HepG2 (cell line): ENCODE data around the gene SVOP. TPM values are rescaled to one million over a fixed set of nuclear protein-coding genes. Genes with fewer than 3 reads are reported as not detected.

Experiments
- ATAC-seq: fragments of 200-7000 bp; cut with Tn5 transposase; 3 replicates; pipeline ENCODE4 v1.9.1; 2020; ENCODE audit warnings: mild to moderate bottlenecking, moderate library complexity
- BruUV-seq: library from RNA; stranded (reverse); fragments of 400-500 nt; replicated peaks from 2 replicates; lab custom pipeline; 2021; lab: Mats Ljungman, UMichigan
- CTCF ChIA-PET: fragments of 300-600 bp; formaldehyde crosslinking; extraction: SDS; loops from one replicate; lab custom pipeline; 2021; ENCODE audit warnings: low total read pairs, inconsistent platforms, low intra/inter-chr PET ratio; lab: Yijun Ruan, JAX
- POLR2A ChIA-PET: fragments of 350-600 bp; sonication (Branson Sonifier 250); formaldehyde crosslinking; loops from one replicate; lab custom pipeline; 2020; ENCODE audit warnings: antibody characterized with exemption, inconsistent platforms; lab: Yijun Ruan, JAX
- DNase-seq: peaks from one replicate; pipeline ENCODE4 v3.0.0-alpha.2; 2015; ENCODE audit warnings: low spot score
- FAIRE-seq: peaks from 3 replicates; lab custom pipeline; 2011; peaks lifted over from hg19 to GRCh38; lab: Jason Lieb, UNC
- H2AFZ ChIP-seq: one replicate; pipeline ENCODE4 v1.6.1; 2011; ENCODE audit warnings: low read length, inconsistent platforms
- H3K27ac ChIP-seq: fragments of 300-600 bp; 3 replicates; pipeline ENCODE4 v1.8.0; 2011; ENCODE audit warnings: mixed run types, mild to moderate bottlenecking, mixed read lengths, low read length, inconsistent platforms; ENCODE audit not compliant: insufficient read depth; ENCODE audit errors: extremely low read length
- H3K27me3 ChIP-seq, 2 experiments: fragments of 200-600 bp in 1 of 2; 2 replicates in 1 of 2; 3 replicates in 1 of 2; pipeline versions ENCODE4 v1.6.0 to v1.8.0; 2011; ENCODE audit warnings: low read length in 2 of 2, mild to moderate bottlenecking in 2 of 2, moderate library complexity in 2 of 2, inconsistent platforms in 1 of 2; ENCODE audit not compliant: insufficient read depth in 2 of 2, control insufficient read depth in 1 of 2
- H3K36me3 ChIP-seq, 2 experiments: fragments of 200-600 bp in 1 of 2; replicated peaks in 1 of 2; 2 replicates in 1 of 2; 3 replicates in 1 of 2; pipeline versions ENCODE4 v1.5.1 to v1.8.0; 2011; ENCODE audit warnings: low read length in 2 of 2, inconsistent platforms in 1 of 2; ENCODE audit not compliant: insufficient read depth in 2 of 2, control insufficient read depth in 1 of 2
- H3K4me1 ChIP-seq: 2 replicates; pipeline ENCODE4 v1.5.1; 2012; ENCODE audit warnings: low read length, inconsistent platforms; ENCODE audit not compliant: insufficient read depth
- H3K4me2 ChIP-seq: 2 replicates; pipeline ENCODE4 v1.6.0; 2011; ENCODE audit warnings: low read depth, low read length, inconsistent platforms
- H3K4me3 ChIP-seq, 3 experiments: fragments of 200-600 bp in 1 of 3; sonication (generic), shearing (Covaris generic) in 1 of 3; replicated peaks in 1 of 3; 2 replicates each; pipeline ENCODE4 v1.5.1; 2011 to 2016; ENCODE audit warnings: low read length in 3 of 3, inconsistent platforms in 2 of 3, low read depth in 2 of 3, mild to moderate bottlenecking in 2 of 3, control low read depth in 1 of 3, mixed read lengths in 1 of 3; ENCODE audit not compliant: insufficient read depth in 1 of 3
- H3K79me2 ChIP-seq: one replicate; pipeline ENCODE4 v1.6.1; 2011; ENCODE audit warnings: low read length, inconsistent platforms; ENCODE audit not compliant: insufficient read depth
- H3K9ac ChIP-seq: 2 replicates; pipeline ENCODE4 v1.6.0; 2011; ENCODE audit warnings: mild to moderate bottlenecking, low read depth, low read length, inconsistent platforms; ENCODE audit not compliant: insufficient read depth
- H3K9me3 ChIP-seq: 2 replicates; pipeline ENCODE4 v1.5.1; 2012; ENCODE audit warnings: mild to moderate bottlenecking, low read length
- H4K20me1 ChIP-seq: 2 replicates; pipeline ENCODE4 v1.6.0; 2011; ENCODE audit warnings: inconsistent platforms, mild to moderate bottlenecking, low read length, moderate library complexity; ENCODE audit not compliant: insufficient read depth
- CEBPB ChIP-seq: IDR thresholded peaks from 2 replicates; pipeline ENCODE4 v1.6.1; 2011; ENCODE audit warnings: low read depth, low read length, improper control_type of control experiment, borderline replicate concordance
- IRF2 ChIP-seq: IDR thresholded peaks from 2 replicates; pipeline ENCODE4 v1.6.1; 2018; ENCODE audit warnings: missing genetic modification reagents, missing compliant biosample characterization
- ISL2 ChIP-seq: sonication (generic); formaldehyde crosslinking; IDR thresholded peaks from 2 replicates; pipeline ENCODE4 v1.5.0; 2020; ENCODE audit warnings: missing genetic modification reagents
- MEF2D ChIP-seq: sonication (generic); formaldehyde crosslinking; IDR thresholded peaks from 2 replicates; pipeline ENCODE4 v1.5.1; 2020; ENCODE audit warnings: mild to moderate bottlenecking, missing genetic modification reagents
- NRL ChIP-seq: sonication (generic); formaldehyde crosslinking; IDR thresholded peaks from 2 replicates; pipeline ENCODE4 v1.5.0; 2020; ENCODE audit warnings: missing genetic modification reagents, mild to moderate bottlenecking, moderate library complexity, borderline replicate concordance
- PLRG1 ChIP-seq: fragments of 450-650 bp; conservative IDR thresholded peaks from 2 replicates; pipeline ENCODE4 v1.6.1; 2016
- SMARCC2 ChIP-seq: fragments of 450-650 bp; IDR thresholded peaks from 2 replicates; pipeline ENCODE4 v1.6.1; 2017; ENCODE audit warnings: antibody characterized with exemption, mild to moderate bottlenecking
- ZFP90 ChIP-seq: sonication (generic); formaldehyde crosslinking; IDR thresholded peaks from 2 replicates; pipeline ENCODE4 v1.8.0; 2022; ENCODE audit warnings: missing genetic modification reagents, mild to moderate bottlenecking, inconsistent platforms, borderline replicate concordance
- ZNF292 ChIP-seq: sonication (generic); formaldehyde crosslinking; IDR thresholded peaks from 2 replicates; pipeline ENCODE4 v1.8.1; 2022; ENCODE audit warnings: mild to moderate bottlenecking, low read depth, missing genetic modification reagents, borderline replicate concordance
- ZNF557 ChIP-seq: sonication (generic); formaldehyde crosslinking; IDR thresholded peaks from 2 replicates; pipeline ENCODE4 v1.4.0; 2020; ENCODE audit warnings: missing genetic modification reagents
- ZNF737 ChIP-seq: sonication (generic); formaldehyde crosslinking; IDR thresholded peaks from 2 replicates; pipeline ENCODE4 v1.5.0; 2020; ENCODE audit warnings: missing genetic modification reagents, mild to moderate bottlenecking, borderline replicate concordance
- ZNF740 ChIP-seq: sonication (generic); formaldehyde crosslinking; IDR thresholded peaks from 2 replicates; pipeline ENCODE4 v1.4.0; 2020; ENCODE audit warnings: missing genetic modification reagents
- ZNF761 ChIP-seq: sonication (generic); formaldehyde crosslinking; conservative IDR thresholded peaks from 2 replicates; pipeline ENCODE4 v1.4.0; 2020; ENCODE audit warnings: mild to moderate bottlenecking, missing genetic modification reagents
- WGBS: methylation state at CpG from one replicate; pipeline ENCODE4 v1.1.6; 2017; ENCODE audit warnings: low lambda C conversion rate; 5-methylcytosine and 5-hydroxymethylcytosine counted together
- in situ Hi-C: cut with HindIII; loops from 2 replicates; pipeline ENCODE4 v1.10.0; 2017; ENCODE audit warnings: low pct_unique_long_range_greater_than_20kb; ENCODE audit not compliant: extremely low pct_ligation_motif_present
- intact Hi-C: fragments of 100-400 bp; cut with micrococcal nuclease; formaldehyde crosslinking; loops from one replicate; pipeline ENCODE4 v1.10.0; 2022; ENCODE audit not compliant: unreplicated experiment
- polyA plus RNA-seq, 8 experiments: library from polyadenylated mRNA; depleted of rRNA in 3 of 8; stranded (reverse) in 7 of 8; unstranded in 1 of 8; fragments of >200 nt; fragmentation: Illumina TruSeq in 4 of 8; extraction: Trizol in 4 of 8; gene quantifications; 2 replicates each; pipeline versions ENCODE4 v1.2.1 to v1.2.3, GENCODE V29; 2011 to 2016; ENCODE audit warnings: low read depth in 4 of 8, missing spikeins in 1 of 8, mixed read lengths in 1 of 8; ENCODE audit not compliant: insufficient read depth in 1 of 8
- total RNA-seq, 5 experiments: library from RNA; depleted of rRNA; stranded (reverse); fragments of >200 nt; fragmentation: Illumina TruSeq; extraction: Trizol; gene quantifications; 2 replicates each; pipeline ENCODE4 v1.2.3, GENCODE V29; 2016; ENCODE audit warnings: low read depth in 1 of 5

The SVOP gene
- total and polyA plus RNA-seq, 2 of the 13 experiments (the other 11 are each of a cell fraction or from before 2014, with no cell fraction given) = not detected

DNA sequence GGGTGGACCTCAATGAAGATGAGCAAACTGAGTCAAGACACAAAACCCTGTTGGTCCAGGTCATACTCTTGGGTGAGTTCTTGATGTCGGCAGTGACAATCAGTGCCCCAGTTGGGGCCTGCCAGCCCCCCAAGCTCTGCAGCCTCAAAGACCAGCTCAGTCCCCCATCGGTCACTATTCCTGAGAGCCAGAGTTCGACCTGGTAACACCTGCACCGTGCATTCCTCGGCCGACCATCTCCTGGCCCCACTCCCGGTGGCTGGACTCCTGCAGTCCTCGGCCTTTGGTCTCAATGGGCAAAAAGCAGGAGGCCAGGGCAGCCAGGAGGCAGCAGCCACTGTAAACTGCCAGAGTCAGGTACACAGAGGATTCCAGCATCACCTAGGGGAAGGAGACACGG, 108.5 kb downstream of the SVOP start (continued):
- TF ChIP-seq ZFP90 (no peak), ZNF292 (CRISPR knock-in tag) (no peak), NRL (no peak), SMARCC2 (no peak), CEBPB (no peak), MEF2D (CRISPR knock-in tag) (no peak), IRF2 (no peak), ZNF737 (CRISPR knock-in tag) (no peak), ISL2 (CRISPR knock-in tag) (no peak), ZNF557 (no peak), PLRG1 (no peak)

DNA sequence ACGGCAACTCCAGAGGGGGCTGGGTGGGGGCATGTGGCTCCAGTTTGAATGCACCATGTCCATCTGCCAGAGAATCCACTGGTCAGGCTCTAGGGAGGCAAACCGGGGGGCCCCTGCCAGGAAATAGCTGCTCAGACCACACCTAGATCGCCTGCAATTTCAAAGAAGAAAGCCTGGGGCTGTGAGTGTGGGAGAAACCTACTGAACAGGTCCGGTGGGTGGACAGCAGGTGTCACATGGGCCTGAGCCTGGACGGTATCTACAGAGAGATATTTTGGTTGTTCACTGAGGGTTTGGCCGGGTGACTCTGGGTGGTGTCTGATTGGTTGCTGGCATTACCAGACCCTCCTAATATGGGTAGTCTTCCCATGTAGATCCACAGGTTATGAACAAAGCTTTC, 109.0 kb downstream of the SVOP start:
- Histone ChIP-seq H3K27me3 (peaks cover 0 to 15% of the 10 kb centered on the region in 2 experiments; a peak in 1 of 5 replicates), H3K4me1 (no peaks in the 10 kb centered on the region), H3K79me2 (no peaks in the 10 kb centered on the region), H4K20me1 (no peaks in the 10 kb centered on the region), H3K4me2 (no peak overlapping the region)
- CTCF ChIA-PET = no interaction called here
- FAIRE-seq (no peak), ATAC-seq (no peak)
- intact Hi-C loops = no loop called here
- no peak for TF ChIP-seq ZNF740
- TF ChIP-seq ZNF761 (CRISPR knock-in tag) = no peak
- TF ChIP-seq, all 625 proteins: peak for 0
- H3K27ac ChIP-seq = no peak overlapping the region
- no peak for DNase-seq
- H3K4me3 ChIP-seq = no peak overlapping the region
- no peak overlapping the region for H3K9ac ChIP-seq
- POLR2A ChIA-PET = no interaction called here
- H3K9me3 ChIP-seq = no peaks in the 10 kb centered on the region
- 3% methylated on average over 5 of the region's 6 CpGs for WGBS
- no peaks in the 10 kb centered on the region for H3K36me3 ChIP-seq
- in situ Hi-C loops = no loop called here
- no TSS peak for BruUV-seq
- no peak overlapping the region for H2AFZ ChIP-seq
